ENCODE results near the gene RAB17.

- no peak for TF ChIP-seq POLR2AphosphoS5 (IDR thresholded peaks at IDR 0.05; ENCODE audit: low read depth, low read length)
- no peak for TF ChIP-seq SIN3A (IDR thresholded peaks at IDR 0.05; ENCODE audit: low read depth)
- no peak for TF ChIP-seq EGR1 (IDR thresholded peaks at IDR 0.05; ENCODE audit: low read depth)
- no peak for TF ChIP-seq POLR2A (IDR thresholded peaks at IDR 0.05; ENCODE audit: borderline replicate concordance, extremely low read depth, insufficient read depth, insufficient read length)
- no peak for TF ChIP-seq CTCF (IDR thresholded peaks at IDR 0.05 in 2 of 3, conservative IDR thresholded peaks at IDR 0.05 in 1 of 3; ENCODE audit: borderline replicate concordance in 1 of 3, insufficient read depth in 1 of 3, low read depth in 2 of 3, low read length in 2 of 3)
Observed at GRCh38 chr2:237568121-237568660, 22.3 kb downstream of the RAB17 start.
